GM18498 (cell line): ENCODE data around the gene ZCCHC18.

ENCODE experiments used
- ATAC-seq: cut with Tn5 transposase; IDR thresholded peaks from one replicate; pipeline ENCODE4 v1.9.1; 2021; ENCODE audit warnings: mild to moderate bottlenecking, moderate library complexity; ENCODE audit not compliant: unreplicated experiment

The ZCCHC18 gene

DNA sequence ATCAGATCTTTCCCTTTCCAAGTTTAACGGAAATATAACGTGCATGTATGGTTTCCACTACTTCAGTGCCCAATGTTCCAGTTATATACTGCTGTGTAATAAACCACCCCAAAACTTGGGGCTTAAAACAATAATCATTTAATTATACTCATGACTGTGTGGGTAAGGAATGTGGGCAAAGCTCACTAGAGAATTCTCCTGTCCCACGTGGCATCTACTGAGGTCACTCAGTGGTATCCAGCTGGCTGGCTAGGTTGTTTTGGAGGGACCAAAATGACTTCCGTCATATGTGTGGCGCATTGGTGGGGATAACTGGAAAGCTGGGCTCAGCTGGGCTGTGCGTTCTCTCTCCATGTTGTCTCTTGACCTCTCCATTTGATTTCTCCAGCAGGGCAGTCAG is 18.5 kb downstream of the ZCCHC18 start:
- ATAC-seq: no peak

- ATAC-seq: no peak
These were observed 22.4 kb downstream of the ZCCHC18 start for GRCh38 chrX:104134583-104135261.

DNA sequence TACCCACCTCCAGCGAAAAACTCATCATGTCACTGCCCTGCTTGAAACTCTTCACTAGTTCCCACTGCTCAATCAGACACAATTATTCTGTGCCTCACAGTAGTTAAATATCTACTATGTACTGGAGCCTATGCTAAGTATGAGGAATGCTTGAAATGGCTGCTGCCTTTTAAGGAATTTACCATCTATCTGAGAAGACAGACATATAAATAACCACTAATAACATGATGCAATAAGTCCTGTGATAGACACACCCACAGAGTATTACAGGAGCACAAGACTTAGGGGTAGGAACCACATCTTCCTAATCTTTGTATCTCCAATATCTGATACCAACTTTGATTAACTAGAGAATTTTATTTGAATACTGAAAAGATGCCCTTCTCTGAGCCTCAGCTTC is 23.4 kb downstream of the ZCCHC18 start:
- ATAC-seq: no peak

DNA sequence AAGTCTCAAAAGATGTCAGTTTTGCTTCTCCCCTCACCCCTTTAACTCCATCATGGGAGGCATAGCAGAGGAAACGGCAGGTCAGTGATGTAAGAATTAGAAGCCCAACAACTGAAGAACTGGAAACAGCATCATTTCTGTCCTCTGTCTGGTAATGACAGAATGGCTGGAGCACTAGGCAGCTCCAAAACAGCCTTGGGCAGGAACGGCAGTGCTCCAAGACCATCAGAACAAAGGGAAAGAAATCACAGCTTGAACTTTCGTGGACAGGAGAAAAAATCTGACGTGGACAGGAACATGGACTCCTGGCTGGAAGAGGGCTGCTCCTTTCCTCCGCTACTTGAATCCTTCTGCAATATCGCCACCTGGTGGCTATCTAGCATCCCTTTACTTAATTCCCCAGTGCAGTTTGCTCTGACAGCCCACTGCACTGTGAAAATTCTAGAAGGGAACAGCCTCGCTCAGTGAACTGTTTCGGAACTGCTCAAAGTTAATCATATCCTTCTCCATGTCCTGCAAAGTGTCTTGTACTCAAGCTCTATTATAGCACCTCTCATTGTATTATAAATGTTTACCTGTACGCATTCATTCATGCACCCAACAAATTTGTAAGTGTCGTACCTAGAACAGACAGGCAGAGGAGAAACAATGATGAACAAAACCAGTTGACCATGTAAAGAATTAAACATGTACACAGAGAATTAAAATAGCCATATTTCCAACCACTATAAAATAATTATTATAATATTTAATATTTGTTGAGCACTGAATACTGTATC is 24.1 kb downstream of the ZCCHC18 start:
- ATAC-seq: peak; percentile 78

GRCh38 chrX:104137496-104137895 is 25.2 kb downstream of the ZCCHC18 start:
- ATAC-seq: no peak

DNA sequence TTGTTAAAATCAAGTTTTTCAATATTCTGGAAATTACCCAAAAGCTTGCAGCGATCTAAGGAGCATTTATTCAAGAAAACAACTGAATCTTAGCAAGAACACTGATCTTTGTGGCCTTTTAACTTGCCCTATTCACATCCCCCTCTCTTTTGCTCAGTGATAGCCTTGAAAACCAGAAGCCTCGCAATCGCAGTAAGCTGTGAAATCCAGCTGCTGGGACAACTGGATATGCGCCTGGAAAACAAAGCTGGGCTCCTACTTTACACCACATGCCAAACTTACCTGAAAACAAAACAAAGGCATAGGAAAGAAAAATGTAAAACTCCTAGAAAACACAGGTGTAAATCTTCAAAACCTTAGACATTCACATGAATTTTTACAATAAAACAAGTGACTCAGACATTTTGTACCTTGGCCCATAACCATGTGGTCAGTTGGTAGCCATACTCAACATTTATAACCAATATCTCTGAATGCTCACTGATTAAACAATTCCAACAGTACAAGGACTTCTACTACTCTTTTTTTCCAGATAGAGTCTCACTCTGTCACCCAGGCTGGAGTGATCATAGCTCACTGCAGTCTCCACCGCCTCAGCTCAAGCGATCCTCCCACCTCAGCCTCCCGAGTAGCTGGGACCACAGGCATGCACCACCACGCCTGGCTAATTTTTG is 28.9 kb downstream of the ZCCHC18 start:
- ATAC-seq: no peak

GRCh38 chrX:104151037-104151436 is 38.7 kb downstream of the ZCCHC18 start:
- no peak for ATAC-seq

DNA sequence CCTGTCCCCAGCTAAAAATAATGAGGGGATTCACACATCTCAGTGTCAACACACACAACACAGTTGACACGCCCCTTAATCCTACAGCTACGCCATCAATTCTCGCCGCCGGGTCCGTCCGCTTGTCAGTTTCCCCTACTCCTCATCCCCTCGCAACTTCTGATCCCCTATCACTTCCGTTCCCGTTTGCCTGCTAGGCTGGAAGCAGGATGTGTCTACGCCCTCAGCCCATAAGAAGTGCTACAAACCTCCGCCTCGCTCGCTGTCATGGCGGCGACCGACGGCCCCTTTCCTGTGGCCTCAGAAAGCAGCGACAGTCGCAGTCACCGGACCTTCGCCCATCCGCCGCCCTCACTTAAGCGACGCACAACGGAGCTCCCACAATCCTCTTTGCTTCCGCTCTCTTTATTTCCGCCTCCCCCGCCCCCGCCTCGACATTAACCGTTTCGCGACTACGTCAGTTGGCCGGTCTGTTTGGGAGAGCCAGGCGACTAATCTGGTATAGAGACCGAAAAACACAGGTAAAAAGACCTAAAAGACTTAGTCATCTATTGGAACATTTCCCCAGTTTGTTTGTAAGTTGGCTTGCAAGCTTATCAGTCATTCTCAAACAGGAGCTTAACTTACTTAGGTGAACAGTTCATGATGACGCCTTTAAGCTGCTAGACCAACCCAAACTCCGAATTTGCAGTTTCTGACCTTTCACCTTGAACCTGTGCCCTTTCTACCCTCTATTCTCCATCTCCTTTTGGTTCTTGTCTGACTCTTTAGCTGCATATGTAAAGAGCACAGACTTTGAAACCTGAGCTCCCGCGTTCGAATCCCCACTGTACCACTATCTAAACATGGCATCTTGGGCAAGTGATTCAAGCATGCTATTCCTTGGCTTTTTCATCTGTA is 44.6 kb downstream of the ZCCHC18 start, which contains the start of gene SLC25A53:
Gene SLC25A53 (minus strand): TSS at position 380 of the 900 bp plus-strand sequence. CDS start 51,752 bp downstream, outside the sequence.
- ATAC-seq: peak; percentile 90
